Measurements from ENCODE around the gene COL4A4. TPM values are rescaled to one million over a fixed set of nuclear protein-coding genes. Genes with fewer than 3 reads are reported as not detected.

COL4A4 gene
- total RNA-seq, 1 experiment from 2014 or later = 3.1 TPM

GRCh38 chr2:227043981-227044380 is 120.0 kb downstream of the COL4A4 start (continued):
- TF ChIP-seq AR (CRISPR knock-in tag; IDR thresholded peaks at IDR 0.05) = no peak
- no peak for TF ChIP-seq ELF4 (CRISPR knock-in tag; IDR thresholded peaks at IDR 0.05; ENCODE audit: low read depth)
- TF ChIP-seq ZNF532 (CRISPR knock-in tag; IDR thresholded peaks at IDR 0.05; ENCODE audit: borderline replicate concordance) = no peak
- TF ChIP-seq ZBTB21 (CRISPR knock-in tag; IDR thresholded peaks at IDR 0.05; ENCODE audit: borderline replicate concordance) = no peak
- TF ChIP-seq NFYB (CRISPR knock-in tag; conservative IDR thresholded peaks at IDR 0.05; ENCODE audit: low read depth) = no peak
- TF ChIP-seq ARID4B (CRISPR knock-in tag; IDR thresholded peaks at IDR 0.05; ENCODE audit: borderline replicate concordance) = no peak
- TF ChIP-seq CTCF (IDR thresholded peaks at IDR 0.05) = no peak

GRCh38 chr2:227038550-227039189 is 125.3 kb downstream of the COL4A4 start:
- TF ChIP-seq ZNF423 (CRISPR knock-in tag; IDR thresholded peaks at IDR 0.05) (no peak), JAZF1 (CRISPR knock-in tag; IDR thresholded peaks at IDR 0.05) (no peak)
- Mint-ChIP-seq H3K4me3 (no peak overlapping the region), H3K9me3 (peaks cover 6% of the 10 kb centered on the region), H3K36me3 (no peaks in the 10 kb centered on the region), H3K4me1 (no peaks in the 10 kb centered on the region), H3K27ac (no peak overlapping the region), H3K27me3 (ENCODE audit: low read depth) (no peaks in the 10 kb centered on the region)
- CTCF ChIA-PET = no interaction called here
- DNase-seq (ENCODE audit: low spot score) = no peak
- ATAC-seq = no peak
- POLR2A ChIA-PET = interaction anchor here (0.5 kb wide), 1 partner anchor 69 kb away, joined by 3 read pairs; no protein-coding TSS in a partner anchor

Measured in WTC11 (cell line).